ENCODE measurements around the gene TMEM183A.

- TF ChIP-seq REST (IDR thresholded peaks at IDR 0.05; ENCODE audit: insufficient read depth in 1 of 2, low read depth in 2 of 2, low read length in 1 of 2) (no peak), CTCF (IDR thresholded peaks at IDR 0.05) (no peak), SIN3A (IDR thresholded peaks at IDR 0.05; ENCODE audit: borderline replicate concordance, insufficient read depth, low read depth, low read length) (no peak), POLR2AphosphoS5 (IDR thresholded peaks at IDR 0.05; ENCODE audit: low read depth, low read length) (no peak)
Measured at GRCh38 chr1:203045336-203045735, 38.2 kb downstream of the TMEM183A start.

All from Panc1 (cell line).